ENCODE measurements around the gene AOC1.
A peak's percentile ranks its signal among the peaks of the same experiment; 100 is the strongest.
"Not testable (repeated sequence)": the region's sequence is repeated elsewhere in the genome, so short reads cannot be mapped to it uniquely, and the experiment has no call there.

AOC1 gene

GRCh38 chr7:150898475-150899011, 46.2 kb downstream of the AOC1 start:
- peak; percentile 19 to 65 for DNase-seq

GRCh38 chr7:150900675-150901074, 48.4 kb downstream of the AOC1 start:
- DNase-seq: no peak

DNA sequence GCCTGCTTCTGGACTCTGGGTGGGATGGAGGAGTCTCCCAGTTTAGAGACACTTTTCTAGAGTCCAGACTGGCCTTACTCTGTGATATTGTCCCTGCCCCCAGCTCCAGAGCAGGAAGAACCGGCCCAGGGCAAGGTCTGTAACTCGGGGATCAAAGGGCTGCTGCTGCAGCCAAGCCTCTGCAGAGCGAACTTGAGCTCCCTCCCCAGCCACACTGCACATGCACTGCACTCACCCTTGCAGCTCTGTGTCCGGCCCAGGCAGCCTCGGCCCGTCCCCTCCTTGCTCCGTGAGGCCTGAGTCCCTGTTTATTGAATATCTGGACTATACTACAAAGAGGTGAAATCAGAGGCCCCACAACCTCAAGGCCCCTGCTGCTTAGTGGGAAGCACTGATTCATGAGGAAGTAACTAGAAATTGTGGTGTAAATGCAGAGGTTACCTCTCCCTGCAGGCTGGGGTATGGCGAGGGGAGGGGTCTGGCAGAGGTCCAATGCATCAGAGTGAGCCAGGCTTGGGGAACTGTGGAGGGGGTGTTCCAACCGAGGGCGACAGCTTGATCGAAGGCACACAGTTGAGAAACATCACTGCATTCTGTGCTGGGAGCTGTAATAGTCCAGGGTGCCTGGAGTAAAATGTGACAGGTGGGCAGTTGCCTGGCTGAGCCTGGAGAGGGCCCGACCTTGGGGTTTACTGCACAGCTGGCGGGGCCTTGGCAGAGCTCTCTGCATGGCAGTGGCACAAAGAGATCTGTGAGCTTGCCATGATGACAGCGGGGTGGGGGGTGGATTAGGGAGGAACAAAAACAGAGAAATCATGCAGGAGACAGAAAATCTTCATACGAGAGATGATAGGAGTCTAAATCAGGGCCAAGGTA, 49.1 kb downstream of the AOC1 start:
- peak in 1 of 2 donors; percentile 25 for DNase-seq

GRCh38 chr7:150902078-150903033, 50.0 kb downstream of the AOC1 start:
- no peak for DNase-seq

DNA sequence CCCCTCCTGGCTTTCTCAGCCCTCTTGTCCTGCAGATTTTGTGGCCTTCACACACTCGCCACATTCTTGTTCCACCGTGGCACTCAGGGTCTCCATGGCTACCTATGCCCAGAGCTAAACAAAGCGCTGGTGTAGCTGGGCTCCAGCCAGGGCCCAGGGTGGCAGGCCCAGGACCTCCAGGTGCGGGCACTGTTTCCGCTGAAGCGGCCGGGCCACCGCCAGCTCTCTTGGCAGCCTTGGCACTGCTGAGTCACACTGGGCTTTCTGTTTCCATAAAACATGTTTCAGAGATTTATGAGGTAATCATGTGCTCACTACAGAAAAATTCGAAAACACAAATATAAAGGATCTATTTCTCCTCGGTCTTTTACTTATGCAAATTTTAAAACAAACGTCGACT, 51.3 kb downstream of the AOC1 start:
- peak in 1 of 2 donors; percentile 22 for DNase-seq

GRCh38 chr7:150904011-150904909, 51.9 kb downstream of the AOC1 start:
- no peak for DNase-seq

DNA sequence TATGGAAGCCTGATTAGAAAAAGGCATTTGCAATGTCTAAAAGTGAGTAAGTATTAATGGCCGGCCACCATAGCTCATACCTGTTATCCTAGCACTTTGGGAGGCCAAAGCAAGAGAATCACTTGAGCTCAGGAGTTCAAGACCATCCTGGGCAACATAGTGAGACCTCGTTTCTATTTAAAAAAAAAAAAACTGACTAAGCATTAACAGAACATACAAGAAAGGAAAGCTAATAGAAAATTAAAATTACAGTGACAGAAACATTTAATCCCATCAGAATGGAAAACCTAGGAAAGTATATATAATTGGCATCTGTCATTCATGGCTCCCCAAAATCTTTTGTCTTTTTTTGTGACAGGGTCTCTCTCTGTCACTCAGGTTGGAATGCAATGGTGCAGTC, 55.9 kb downstream of the AOC1 start:
- DNase-seq: no peak

GRCh38 chr7:150909200-150909995, 57.1 kb downstream of the AOC1 start:
- no peak for DNase-seq

- DNase-seq: not testable (repeated sequence)
Observed at GRCh38 chr7:150910305-150910995, 58.1 kb downstream of the AOC1 start.

DNA sequence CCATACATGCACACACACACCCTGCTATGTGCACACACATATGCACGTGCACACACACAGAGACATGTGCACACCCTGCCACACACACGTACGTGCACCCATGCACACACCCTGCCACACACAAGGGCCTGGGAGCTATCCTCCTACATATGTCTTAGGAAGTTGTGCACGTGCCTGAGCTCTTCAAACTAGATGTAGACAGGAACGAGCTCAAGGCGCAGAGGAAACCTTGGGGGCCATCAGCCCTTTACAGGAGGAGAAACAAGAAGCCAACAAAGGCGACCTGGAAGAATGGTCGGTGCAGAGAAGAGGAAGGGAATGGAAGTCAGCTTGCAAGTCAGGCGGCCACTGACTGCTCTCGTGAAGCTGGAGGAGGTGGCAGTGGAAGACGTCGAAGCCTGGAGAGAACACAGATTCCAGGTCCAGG, 58.7 kb downstream of the AOC1 start:
- DNase-seq: no peak

Measured in hippocampal formation (tissue), 2 donors.